Measurements from ENCODE around the gene IFT52.

The IFT52 gene

GRCh38 chr20:43686820-43687219 lies 96.1 kb downstream of the IFT52 start:
- TF ChIP-seq, protein P1, sequence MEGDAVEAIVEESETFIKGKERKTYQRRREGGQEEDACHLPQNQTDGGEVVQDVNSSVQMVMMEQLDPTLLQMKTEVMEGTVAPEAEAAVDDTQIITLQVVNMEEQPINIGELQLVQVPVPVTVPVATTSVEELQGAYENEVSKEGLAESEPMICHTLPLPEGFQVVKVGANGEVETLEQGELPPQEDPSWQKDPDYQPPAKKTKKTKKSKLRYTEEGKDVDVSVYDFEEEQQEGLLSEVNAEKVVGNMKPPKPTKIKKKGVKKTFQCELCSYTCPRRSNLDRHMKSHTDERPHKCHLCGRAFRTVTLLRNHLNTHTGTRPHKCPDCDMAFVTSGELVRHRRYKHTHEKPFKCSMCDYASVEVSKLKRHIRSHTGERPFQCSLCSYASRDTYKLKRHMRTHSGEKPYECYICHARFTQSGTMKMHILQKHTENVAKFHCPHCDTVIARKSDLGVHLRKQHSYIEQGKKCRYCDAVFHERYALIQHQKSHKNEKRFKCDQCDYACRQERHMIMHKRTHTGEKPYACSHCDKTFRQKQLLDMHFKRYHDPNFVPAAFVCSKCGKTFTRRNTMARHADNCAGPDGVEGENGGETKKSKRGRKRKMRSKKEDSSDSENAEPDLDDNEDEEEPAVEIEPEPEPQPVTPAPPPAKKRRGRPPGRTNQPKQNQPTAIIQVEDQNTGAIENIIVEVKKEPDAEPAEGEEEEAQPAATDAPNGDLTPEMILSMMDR (IDR thresholded peaks at IDR 0.05; ENCODE audit: insufficient read depth, low read depth, low read length, missing control alignments), result no peak
- no peak overlapping the region for H3K4me3 ChIP-seq (ENCODE audit: low read length)
- no peak for DNase-seq (ENCODE audit: low read depth)

GRCh38 chr20:43689165-43689564 lies 98.4 kb downstream of the IFT52 start:
- TF ChIP-seq, protein P1 (IDR thresholded peaks at IDR 0.05; ENCODE audit: insufficient read depth, low read depth, low read length, missing control alignments), result no peak
- H3K4me3 ChIP-seq (ENCODE audit: low read length), result no peak overlapping the region
- no peak for DNase-seq (ENCODE audit: low read depth)

- TF ChIP-seq, protein P1 (IDR thresholded peaks at IDR 0.05; ENCODE audit: insufficient read depth, low read depth, low read length, missing control alignments), result no peak
- H3K4me3 ChIP-seq (ENCODE audit: low read length), result no peak overlapping the region
- DNase-seq (ENCODE audit: low read depth), result no peak
Observed at GRCh38 chr20:43690943-43691598, 100.3 kb downstream of the IFT52 start.

- peak; percentile 50 for DNase-seq (ENCODE audit: low read depth)
- TF ChIP-seq, protein P1 (IDR thresholded peaks at IDR 0.05; ENCODE audit: insufficient read depth, low read depth, low read length, missing control alignments), result peak; percentile 54
- no peak overlapping the region for H3K4me3 ChIP-seq (ENCODE audit: low read length)
Observed at GRCh38 chr20:43691928-43692524, 101.3 kb downstream of the IFT52 start.

DNA sequence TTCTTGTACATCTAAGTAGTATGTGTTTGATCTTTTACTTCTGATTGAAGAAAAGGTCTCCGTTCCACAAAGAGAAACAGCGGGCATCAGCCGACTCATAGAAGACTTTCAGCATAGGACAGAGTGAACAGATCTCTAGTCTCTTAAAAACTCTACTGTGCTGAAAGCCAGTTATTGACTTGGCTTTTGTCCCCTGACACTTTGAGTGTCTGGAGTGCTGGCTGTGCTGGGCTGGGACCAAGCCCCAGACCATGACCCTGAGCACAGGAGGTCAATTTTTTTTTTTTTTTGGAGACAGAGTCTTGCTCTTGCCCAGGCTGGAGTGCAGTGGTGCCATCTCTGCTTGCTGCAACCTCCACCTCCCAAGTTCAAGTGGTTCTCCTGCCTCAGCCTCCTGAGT lies 104.0 kb downstream of the IFT52 start:
- TF ChIP-seq, protein P1 (IDR thresholded peaks at IDR 0.05; ENCODE audit: insufficient read depth, low read depth, low read length, missing control alignments), result no peak
- no peak for DNase-seq (ENCODE audit: low read depth)
- H3K4me3 ChIP-seq (ENCODE audit: low read length), result no peak overlapping the region

GRCh38 chr20:43695571-43695970 lies 104.8 kb downstream of the IFT52 start:
- DNase-seq (ENCODE audit: low read depth), result no peak
- H3K4me3 ChIP-seq (ENCODE audit: low read length), result no peak overlapping the region
- TF ChIP-seq, protein P1 (IDR thresholded peaks at IDR 0.05; ENCODE audit: insufficient read depth, low read depth, low read length, missing control alignments), result no peak

Data from epithelial cell of esophagus (primary cell).